GM19324 (cell line): ENCODE results near the gene ROBO3.
A peak's percentile ranks its signal among the peaks of the same experiment; 100 is the strongest.

Experiments used
- ATAC-seq: cut with Tn5 transposase; IDR thresholded peaks from one replicate; pipeline ENCODE4 v1.9.1; 2021; ENCODE audit warnings: mild to moderate bottlenecking, moderate library complexity; ENCODE audit not compliant: unreplicated experiment, low FRiP score

ROBO3 gene

DNA sequence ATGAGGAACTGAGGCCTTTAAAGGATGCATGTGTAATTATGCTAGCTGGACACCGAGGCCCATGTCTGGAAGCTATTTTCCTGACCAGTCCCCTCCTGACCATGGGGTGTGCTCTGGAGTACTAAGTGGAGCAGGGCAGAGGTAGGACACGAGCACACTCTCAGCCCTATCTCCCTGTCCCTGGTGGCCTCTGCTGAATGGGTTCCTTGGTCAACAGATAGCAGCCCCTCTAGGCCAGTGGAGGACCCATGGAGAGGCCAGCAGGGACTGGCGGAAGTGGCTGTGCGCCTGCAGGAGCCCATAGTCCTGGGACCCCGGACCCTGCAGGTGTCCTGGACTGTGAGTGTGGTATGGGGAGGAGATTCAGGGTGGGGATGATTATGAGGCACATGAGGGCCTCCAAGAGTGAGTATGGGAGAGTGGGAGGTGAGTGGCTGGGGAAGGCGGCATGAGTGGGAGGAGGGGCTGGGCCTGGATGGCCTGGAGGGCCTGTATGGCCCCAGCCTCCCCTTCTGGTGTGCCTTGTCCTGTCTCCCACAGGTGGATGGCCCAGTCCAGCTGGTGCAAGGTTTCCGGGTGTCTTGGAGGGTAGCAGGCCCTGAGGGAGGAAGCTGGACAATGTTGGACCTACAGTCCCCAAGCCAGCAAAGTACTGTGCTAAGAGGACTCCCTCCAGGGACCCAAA is 9.5 kb downstream of the ROBO3 start:
- no peak for ATAC-seq

DNA sequence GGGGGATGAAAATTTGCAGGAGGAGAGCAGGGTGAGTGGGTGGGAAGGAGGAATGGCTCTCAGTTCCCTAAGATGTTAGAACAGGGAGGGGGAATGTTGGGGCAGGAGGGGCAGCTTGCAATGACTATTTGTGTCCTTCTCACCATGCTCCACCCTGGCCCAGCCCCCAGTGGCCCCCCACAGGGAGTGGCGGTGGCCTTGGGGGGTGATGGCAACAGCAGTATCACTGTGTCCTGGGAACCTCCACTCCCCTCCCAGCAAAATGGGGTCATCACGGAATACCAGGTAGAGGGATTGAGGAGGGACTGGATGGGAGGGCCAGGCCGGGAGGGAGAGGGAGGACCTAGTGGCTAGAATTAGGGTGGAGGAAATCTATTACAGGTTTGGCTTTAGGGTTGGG is 10.2 kb downstream of the ROBO3 start:
- ATAC-seq = no peak

DNA sequence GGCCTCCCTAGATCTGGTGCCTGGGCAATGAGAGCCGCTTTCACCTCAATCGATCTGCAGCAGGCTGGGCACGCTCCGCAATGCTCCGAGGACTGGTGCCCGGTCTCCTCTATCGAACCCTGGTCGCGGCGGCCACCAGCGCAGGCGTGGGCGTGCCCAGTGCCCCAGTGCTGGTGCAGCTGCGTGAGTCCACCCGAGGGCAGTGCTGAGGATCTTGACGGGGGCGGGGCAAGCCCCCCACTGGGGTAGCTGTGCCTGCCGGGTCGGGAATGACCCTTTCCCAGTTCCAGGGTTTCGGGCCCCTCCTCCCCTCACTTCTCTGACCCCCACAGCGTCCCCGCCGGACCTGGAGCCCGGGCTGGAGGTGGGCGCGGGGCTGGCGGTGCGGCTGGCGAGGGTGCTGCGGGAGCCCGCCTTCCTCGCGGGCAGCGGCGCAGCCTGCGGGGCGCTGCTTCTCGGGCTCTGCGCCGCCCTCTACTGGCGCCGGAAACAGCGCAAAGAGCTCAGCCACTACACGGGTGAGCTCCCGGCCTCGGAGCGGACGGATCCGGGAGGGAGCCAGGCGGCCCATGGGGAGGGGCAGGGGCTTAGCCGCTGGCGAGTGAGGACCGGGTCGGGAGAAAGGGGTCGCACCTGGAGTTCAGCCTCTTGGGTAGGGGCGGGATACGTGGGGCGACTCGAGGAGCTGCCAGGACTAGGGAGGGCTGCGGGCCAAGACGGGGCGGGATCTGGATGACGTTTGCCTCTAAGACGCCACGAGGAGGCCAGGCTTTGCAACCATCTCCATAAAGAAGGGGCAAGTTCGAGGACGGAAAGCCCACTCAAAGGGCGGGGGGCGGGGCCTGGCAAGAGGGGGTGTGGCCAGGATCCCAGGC is 10.9 kb downstream of the ROBO3 start:
- peak; percentile 96 for ATAC-seq

DNA sequence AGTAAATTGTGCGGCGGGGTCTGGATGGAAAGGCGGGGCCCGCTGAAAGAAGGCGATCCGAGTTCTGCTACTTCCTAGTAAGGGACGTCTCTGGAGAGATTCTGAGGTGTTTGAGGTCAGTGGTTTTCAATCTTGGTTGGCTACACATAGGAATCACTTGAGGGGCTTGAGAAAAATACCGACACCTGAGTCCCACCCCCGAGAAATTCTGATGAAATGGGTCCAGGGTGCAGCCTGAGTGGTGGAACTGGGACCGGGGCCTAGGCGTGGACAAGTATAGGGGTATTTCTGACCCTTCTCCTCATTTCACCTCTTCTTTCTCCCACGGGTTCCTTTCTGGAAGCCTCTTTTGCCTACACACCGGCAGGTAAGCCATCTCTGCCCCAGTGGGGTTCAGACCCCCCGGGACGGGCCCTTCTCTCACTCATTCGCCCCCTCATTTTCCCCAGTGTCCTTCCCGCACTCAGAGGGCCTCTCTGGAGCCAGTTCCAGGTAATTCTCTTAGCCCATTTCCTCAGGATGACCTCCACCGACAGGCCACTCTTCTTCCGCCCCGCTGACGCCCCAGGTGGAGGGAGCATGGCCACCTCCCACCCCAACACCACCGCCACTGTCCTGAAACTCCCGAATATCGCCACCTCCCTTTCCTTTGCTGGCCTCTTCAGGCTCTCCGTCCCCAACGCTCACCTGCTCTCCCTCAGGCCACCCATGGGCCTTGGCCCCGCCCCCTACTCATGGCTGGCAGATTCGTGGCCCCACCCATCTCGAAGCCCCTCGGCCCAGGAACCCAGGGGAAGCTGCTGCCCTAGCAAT is 11.8 kb downstream of the ROBO3 start:
- ATAC-seq = no peak

DNA sequence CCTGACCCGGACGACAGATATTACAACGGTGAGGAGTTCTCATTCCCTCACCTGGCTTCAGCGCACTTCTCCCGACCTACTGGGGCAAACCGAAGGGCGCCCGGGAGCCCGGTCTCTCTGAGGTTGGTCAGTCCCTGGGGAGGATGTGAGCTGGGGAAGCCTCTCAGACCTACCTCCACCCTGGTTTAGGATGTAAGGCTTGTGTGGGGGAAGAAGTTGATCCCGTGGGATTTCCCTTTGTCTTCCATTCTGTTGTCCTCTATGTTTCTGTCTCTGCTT is 12.3 kb downstream of the ROBO3 start:
- no peak for ATAC-seq

GRCh38 chr11:124877910-124878758 is 12.9 kb downstream of the ROBO3 start:
- ATAC-seq = no peak

GRCh38 chr11:124878759-124879492 is 13.7 kb downstream of the ROBO3 start:
- ATAC-seq = no peak

GRCh38 chr11:124879493-124880289 is 14.5 kb downstream of the ROBO3 start:
- ATAC-seq = no peak

- ATAC-seq = no peak
These were observed 15.0 kb downstream of the ROBO3 start for GRCh38 chr11:124880290-124880611.

DNA sequence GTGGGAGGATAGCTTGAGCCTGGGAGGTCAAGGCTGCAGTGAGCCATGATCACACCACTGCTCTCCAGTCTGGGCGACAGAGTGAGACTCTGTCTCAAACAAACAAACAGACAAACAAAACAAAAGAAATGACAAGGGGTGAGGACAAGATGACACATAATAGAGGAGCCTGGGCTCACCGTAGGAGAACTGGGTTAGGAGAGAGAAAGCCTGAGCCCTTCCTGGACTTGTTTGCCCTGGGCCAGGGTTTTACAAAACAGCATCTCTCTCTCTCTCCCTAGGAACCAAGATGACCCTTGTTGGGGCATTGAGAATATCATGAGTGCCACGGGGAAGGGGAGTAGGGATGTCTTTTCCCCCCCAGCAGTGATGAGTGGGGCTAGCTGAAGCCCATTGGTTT is 15.7 kb downstream of the ROBO3 start:
- no peak for ATAC-seq

GRCh38 chr11:124882339-124883071 is 17.3 kb downstream of the ROBO3 start:
- no peak for ATAC-seq

GRCh38 chr11:124884340-124884739 is 19.1 kb downstream of the ROBO3 start:
- no peak for ATAC-seq

GRCh38 chr11:124884869-124885479 is 19.7 kb downstream of the ROBO3 start:
- no peak for ATAC-seq

- no peak for ATAC-seq
These were observed 21.2 kb downstream of the ROBO3 start for GRCh38 chr11:124886476-124886875.

- ATAC-seq = no peak
These were observed 21.9 kb downstream of the ROBO3 start for GRCh38 chr11:124886978-124887666.

DNA sequence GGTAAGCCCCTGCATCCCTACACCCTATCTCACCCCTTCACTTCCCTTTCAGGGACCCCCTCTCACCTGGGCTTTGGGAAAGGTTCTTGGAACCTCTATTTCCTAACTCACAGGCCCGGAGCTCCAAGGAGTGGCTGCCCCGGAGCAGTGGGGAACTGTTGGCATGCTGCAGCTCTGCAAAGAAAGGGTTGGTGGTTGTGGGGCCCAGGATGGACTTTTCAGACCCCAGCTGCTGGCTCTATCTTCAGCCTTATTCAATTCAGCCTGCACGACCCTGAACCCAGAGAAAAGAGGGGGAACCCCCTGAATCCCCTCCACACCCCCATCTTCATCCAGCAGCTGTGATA is 22.4 kb downstream of the ROBO3 start:
- ATAC-seq = no peak
